Astrocyte (in vitro differentiated cells and primary cell): ENCODE measurements around the gene PCNT. TPM values are rescaled to one million over a fixed set of nuclear protein-coding genes. Genes with fewer than 3 reads are reported as not detected.

Experiments
- DNase-seq: peaks from one replicate; pipeline ENCODE4 v3.0.0-alpha.2; 2010; ENCODE audit warnings: low read depth
- FAIRE-seq: peaks from 2 replicates; lab custom pipeline; 2011; peaks lifted over from hg19 to GRCh38; lab: Jason Lieb, UNC
- H2AFZ ChIP-seq: 2 replicates; pipeline ENCODE4 v1.6.0; 2012; ENCODE audit warnings: low read depth, low read length, inconsistent platforms
- H3K27ac ChIP-seq: 2 replicates; pipeline ENCODE4 v1.5.1; 2011; ENCODE audit warnings: low read depth, low read length, inconsistent platforms
- H3K27me3 ChIP-seq: 2 replicates; pipeline ENCODE4 v1.6.0; 2011; ENCODE audit warnings: low read length, inconsistent platforms; ENCODE audit not compliant: insufficient read depth
- H3K36me3 ChIP-seq: 2 replicates; pipeline ENCODE4 v1.5.1; 2011; ENCODE audit warnings: low read length, inconsistent platforms; ENCODE audit not compliant: insufficient read depth
- H3K4me1 ChIP-seq: 2 replicates; pipeline ENCODE4 v1.5.1; 2011; ENCODE audit warnings: low read length, inconsistent platforms; ENCODE audit not compliant: insufficient read depth
- H3K4me2 ChIP-seq: 2 replicates; pipeline ENCODE4 v1.6.0; 2012; ENCODE audit warnings: low read length, inconsistent platforms
- H3K4me3 ChIP-seq: 2 replicates; pipeline ENCODE4 v1.5.1; 2011; ENCODE audit warnings: low read depth, mild to moderate bottlenecking, low read length, inconsistent platforms; ENCODE audit not compliant: insufficient read depth
- H3K79me2 ChIP-seq: 2 replicates; pipeline ENCODE4 v1.6.0; 2012; ENCODE audit warnings: mild to moderate bottlenecking, low read length, inconsistent platforms; ENCODE audit not compliant: insufficient read depth
- H3K9ac ChIP-seq: 2 replicates; pipeline ENCODE4 v1.6.0; 2012; ENCODE audit warnings: mild to moderate bottlenecking, low read length, inconsistent platforms
- H3K9me3 ChIP-seq: 2 replicates; pipeline ENCODE4 v1.5.1; 2012; ENCODE audit warnings: low read depth, mild to moderate bottlenecking, low read length, inconsistent platforms; ENCODE audit not compliant: insufficient read depth
- H4K20me1 ChIP-seq: 2 replicates; pipeline ENCODE4 v1.6.0; 2012; ENCODE audit warnings: low read length, inconsistent platforms; ENCODE audit not compliant: insufficient read depth
- H3K27ac Mint-ChIP-seq: one replicate; pipeline ENCODE4 v1.8.0; 2021; ENCODE audit warnings: mild to moderate bottlenecking, mixed read lengths; ENCODE audit not compliant: unreplicated experiment
- H3K27me3 Mint-ChIP-seq: one replicate; pipeline ENCODE4 v1.8.0; 2021; ENCODE audit warnings: low read depth, mixed read lengths; ENCODE audit not compliant: unreplicated experiment
- H3K36me3 Mint-ChIP-seq: one replicate; pipeline ENCODE4 v1.8.0; 2021; ENCODE audit warnings: low read depth, mixed read lengths; ENCODE audit not compliant: unreplicated experiment
- H3K4me1 Mint-ChIP-seq: one replicate; pipeline ENCODE4 v1.8.0; 2021; ENCODE audit warnings: low read depth, mixed read lengths; ENCODE audit not compliant: unreplicated experiment
- H3K4me3 Mint-ChIP-seq: one replicate; pipeline ENCODE4 v1.8.0; 2021; ENCODE audit warnings: mild to moderate bottlenecking, moderate library complexity, mixed read lengths; ENCODE audit not compliant: unreplicated experiment
- H3K9me3 Mint-ChIP-seq: one replicate; pipeline ENCODE4 v1.8.0; 2021; ENCODE audit warnings: mild to moderate bottlenecking, mixed read lengths; ENCODE audit not compliant: unreplicated experiment
- EZH2 ChIP-seq: IDR thresholded peaks from 2 replicates; pipeline ENCODE4 v1.6.1; 2012; ENCODE audit warnings: mild to moderate bottlenecking, low read length, inconsistent platforms; ENCODE audit not compliant: insufficient read depth
- total RNA-seq: library from RNA; stranded (reverse); gene quantifications from 2 replicates; pipeline ENCODE4 v1.2.1, GENCODE V29; 2021
- TF ChIP-seq, protein P1 (sequence below): IDR thresholded peaks from 2 replicates; pipeline ENCODE4 v1.5.1; 2011; ENCODE audit warnings: low read depth, mild to moderate bottlenecking, inconsistent platforms, low read length, moderate library complexity; ENCODE audit not compliant: insufficient read depth

Gene PCNT
- total RNA-seq, 1 donor from 2014 or later: 19.9 TPM

DNA sequence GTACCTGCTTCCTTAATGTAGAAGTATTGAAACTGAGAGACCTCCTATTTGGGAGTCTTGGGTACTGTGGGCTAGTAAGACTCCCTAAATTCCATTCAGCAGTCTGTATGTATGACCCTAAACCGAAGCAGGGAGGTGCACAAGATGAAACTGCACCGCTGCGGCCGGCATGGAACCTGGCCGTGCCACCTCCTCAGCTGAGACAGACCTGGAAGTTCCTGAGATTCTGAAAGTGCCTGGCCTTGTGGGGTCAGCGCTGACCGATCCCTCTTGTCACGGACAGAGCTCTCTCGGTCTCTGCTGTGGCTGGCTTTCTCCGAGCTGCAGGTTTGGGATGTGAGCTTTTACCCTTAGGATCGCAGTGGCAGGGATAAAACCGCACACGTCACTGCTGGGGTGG is 27.0 kb downstream of the PCNT start:
- H3K36me3 Mint-ChIP-seq: peaks cover 13% of the 10 kb centered on the region
- H3K36me3 ChIP-seq: peaks cover 19% of the 10 kb centered on the region

DNA sequence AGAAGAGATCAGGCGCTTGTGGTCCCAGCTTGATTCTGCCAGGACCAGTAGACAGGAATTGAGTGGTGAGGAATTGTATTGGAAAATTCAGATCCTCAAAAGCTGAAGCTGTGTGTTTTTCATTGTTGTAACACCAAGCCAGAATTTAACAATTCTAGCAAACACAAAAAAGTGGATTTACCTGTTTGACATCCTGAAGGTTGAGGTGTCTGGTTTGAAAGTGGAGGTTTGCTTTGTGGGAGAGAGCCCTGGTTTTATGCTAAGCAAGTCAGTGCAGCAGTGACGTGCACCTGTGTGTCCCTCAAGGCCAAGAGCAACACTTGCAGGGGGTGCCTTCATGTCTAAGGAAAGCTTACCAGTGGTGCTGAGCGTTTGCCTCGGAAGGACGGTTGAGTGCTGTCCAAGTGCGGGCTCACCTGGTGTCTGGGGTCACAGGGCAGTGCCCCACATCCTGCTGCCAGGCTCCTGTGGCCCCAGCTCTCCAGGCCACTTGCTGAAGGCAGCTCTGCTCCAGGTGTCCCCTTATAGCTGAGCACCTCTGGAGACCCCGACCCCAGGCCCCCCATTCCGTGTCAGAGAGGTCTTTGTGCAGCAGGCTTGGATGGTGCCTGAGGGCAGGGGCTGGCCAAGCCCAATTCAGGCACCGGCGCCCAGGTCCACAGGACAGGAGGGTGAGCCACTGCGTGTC is 27.7 kb downstream of the PCNT start:
- peaks cover 11% of the 10 kb centered on the region for H3K36me3 Mint-ChIP-seq
- H3K4me1 Mint-ChIP-seq: no peaks in the 10 kb centered on the region
- no peak overlapping the region for H3K9ac ChIP-seq
- no peak overlapping the region for H3K4me3 ChIP-seq
- DNase-seq (no peak), FAIRE-seq (no peak)
- no peak overlapping the region for H3K27ac Mint-ChIP-seq
- peaks cover 19% of the 10 kb centered on the region for H3K36me3 ChIP-seq
- no peaks in the 10 kb centered on the region for H3K27me3 ChIP-seq
- H3K9me3 Mint-ChIP-seq: no peaks in the 10 kb centered on the region
- H3K4me3 Mint-ChIP-seq: no peak overlapping the region
- peaks cover 9% of the 10 kb centered on the region for H4K20me1 ChIP-seq
- H2AFZ ChIP-seq: no peak overlapping the region
- H3K4me2 ChIP-seq: no peak overlapping the region
- no peaks in the 10 kb centered on the region for H3K9me3 ChIP-seq
- H3K79me2 ChIP-seq: peaks cover 3% of the 10 kb centered on the region
- H3K4me1 ChIP-seq: no peaks in the 10 kb centered on the region
- no peak overlapping the region for H3K27ac ChIP-seq
- H3K27me3 Mint-ChIP-seq: no peaks in the 10 kb centered on the region
- no peak for TF ChIP-seq EZH2
- TF ChIP-seq, protein P1, sequence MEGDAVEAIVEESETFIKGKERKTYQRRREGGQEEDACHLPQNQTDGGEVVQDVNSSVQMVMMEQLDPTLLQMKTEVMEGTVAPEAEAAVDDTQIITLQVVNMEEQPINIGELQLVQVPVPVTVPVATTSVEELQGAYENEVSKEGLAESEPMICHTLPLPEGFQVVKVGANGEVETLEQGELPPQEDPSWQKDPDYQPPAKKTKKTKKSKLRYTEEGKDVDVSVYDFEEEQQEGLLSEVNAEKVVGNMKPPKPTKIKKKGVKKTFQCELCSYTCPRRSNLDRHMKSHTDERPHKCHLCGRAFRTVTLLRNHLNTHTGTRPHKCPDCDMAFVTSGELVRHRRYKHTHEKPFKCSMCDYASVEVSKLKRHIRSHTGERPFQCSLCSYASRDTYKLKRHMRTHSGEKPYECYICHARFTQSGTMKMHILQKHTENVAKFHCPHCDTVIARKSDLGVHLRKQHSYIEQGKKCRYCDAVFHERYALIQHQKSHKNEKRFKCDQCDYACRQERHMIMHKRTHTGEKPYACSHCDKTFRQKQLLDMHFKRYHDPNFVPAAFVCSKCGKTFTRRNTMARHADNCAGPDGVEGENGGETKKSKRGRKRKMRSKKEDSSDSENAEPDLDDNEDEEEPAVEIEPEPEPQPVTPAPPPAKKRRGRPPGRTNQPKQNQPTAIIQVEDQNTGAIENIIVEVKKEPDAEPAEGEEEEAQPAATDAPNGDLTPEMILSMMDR: no peak

More for the DNA sequence above, 27.0 kb downstream of the PCNT start:
- Mint-ChIP-seq H3K9me3 (no peaks in the 10 kb centered on the region), H3K4me1 (no peaks in the 10 kb centered on the region), H3K27ac (no peak overlapping the region), H3K4me3 (no peak overlapping the region), H3K27me3 (no peaks in the 10 kb centered on the region)
- no peaks in the 10 kb centered on the region for H3K27me3 ChIP-seq
- TF ChIP-seq, protein P1: no peak
- TF ChIP-seq EZH2: no peak
- H4K20me1 ChIP-seq: peaks cover 9% of the 10 kb centered on the region
- H3K79me2 ChIP-seq: peaks cover 3% of the 10 kb centered on the region
- no peak overlapping the region for H3K9ac ChIP-seq
- DNase-seq: no peak
- no peak for FAIRE-seq
- no peaks in the 10 kb centered on the region for H3K9me3 ChIP-seq
- no peak overlapping the region for H3K27ac ChIP-seq
- H2AFZ ChIP-seq: no peak overlapping the region
- H3K4me2 ChIP-seq: no peak overlapping the region
- H3K4me1 ChIP-seq: no peaks in the 10 kb centered on the region
- no peak overlapping the region for H3K4me3 ChIP-seq

GRCh38 chr21:46352164-46352515 is 28.2 kb downstream of the PCNT start:
- no peak overlapping the region for H3K9ac ChIP-seq
- no peak for TF ChIP-seq EZH2
- TF ChIP-seq, protein P1: no peak
- no peak overlapping the region for H3K4me3 ChIP-seq
- peaks cover 3% of the 10 kb centered on the region for H3K79me2 ChIP-seq
- no peak for FAIRE-seq
- no peaks in the 10 kb centered on the region for H3K27me3 Mint-ChIP-seq
- no peaks in the 10 kb centered on the region for H3K27me3 ChIP-seq
- no peaks in the 10 kb centered on the region for H3K9me3 ChIP-seq
- H3K27ac Mint-ChIP-seq: no peak overlapping the region
- no peaks in the 10 kb centered on the region for H3K9me3 Mint-ChIP-seq
- no peak overlapping the region for H3K27ac ChIP-seq
- DNase-seq: no peak
- no peak overlapping the region for H3K4me3 Mint-ChIP-seq
- no peaks in the 10 kb centered on the region for H3K4me1 Mint-ChIP-seq
- no peak overlapping the region for H2AFZ ChIP-seq
- H3K4me1 ChIP-seq: no peaks in the 10 kb centered on the region
- peaks cover 9% of the 10 kb centered on the region for H4K20me1 ChIP-seq
- H3K36me3 ChIP-seq: peaks cover 18% of the 10 kb centered on the region
- no peak overlapping the region for H3K4me2 ChIP-seq
- H3K36me3 Mint-ChIP-seq: peaks cover 7% of the 10 kb centered on the region
